ENCODE results near the gene PIKFYVE. TPM values are rescaled to one million over a fixed set of nuclear protein-coding genes. Genes with fewer than 3 reads are reported as not detected.
"Not testable (repeated sequence)": the region's sequence is repeated elsewhere in the genome, so short reads cannot be mapped to it uniquely, and the experiment has no call there.

Gene PIKFYVE
- total RNA-seq, 2 experiments from 2014 or later = 15.1 to 16.1 TPM

GRCh38 chr2:208352644-208353567 lies 86.9 kb downstream of the PIKFYVE start:
- ChIA-PET POLR2A (no interaction called here), CTCF (no interaction called here)

- CTCF ChIA-PET = no interaction called here
- POLR2A ChIA-PET = no interaction called here
These were observed 88.9 kb downstream of the PIKFYVE start for GRCh38 chr2:208354964-208355381.

DNA sequence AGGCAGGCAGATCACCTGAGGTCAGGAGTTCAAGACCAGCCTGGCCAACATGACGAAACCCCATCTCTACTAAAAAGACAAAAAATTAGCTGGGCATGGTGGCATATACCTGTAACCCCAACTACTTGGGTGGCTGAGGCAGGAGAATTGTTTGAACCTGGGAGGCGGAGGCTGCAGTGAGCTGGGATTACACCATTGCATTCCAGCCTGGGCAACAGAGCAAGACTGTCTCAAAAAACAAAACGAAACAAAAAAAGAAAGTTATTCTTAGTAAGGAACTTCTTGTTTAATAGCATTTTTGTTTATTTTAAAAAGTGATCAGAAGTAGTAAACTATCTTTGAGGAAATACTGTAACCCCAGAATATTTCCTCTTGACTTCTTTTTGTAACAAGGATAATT lies 90.4 kb downstream of the PIKFYVE start:
- CTCF ChIA-PET, POLR2A ChIA-PET: not testable (repeated sequence)

DNA sequence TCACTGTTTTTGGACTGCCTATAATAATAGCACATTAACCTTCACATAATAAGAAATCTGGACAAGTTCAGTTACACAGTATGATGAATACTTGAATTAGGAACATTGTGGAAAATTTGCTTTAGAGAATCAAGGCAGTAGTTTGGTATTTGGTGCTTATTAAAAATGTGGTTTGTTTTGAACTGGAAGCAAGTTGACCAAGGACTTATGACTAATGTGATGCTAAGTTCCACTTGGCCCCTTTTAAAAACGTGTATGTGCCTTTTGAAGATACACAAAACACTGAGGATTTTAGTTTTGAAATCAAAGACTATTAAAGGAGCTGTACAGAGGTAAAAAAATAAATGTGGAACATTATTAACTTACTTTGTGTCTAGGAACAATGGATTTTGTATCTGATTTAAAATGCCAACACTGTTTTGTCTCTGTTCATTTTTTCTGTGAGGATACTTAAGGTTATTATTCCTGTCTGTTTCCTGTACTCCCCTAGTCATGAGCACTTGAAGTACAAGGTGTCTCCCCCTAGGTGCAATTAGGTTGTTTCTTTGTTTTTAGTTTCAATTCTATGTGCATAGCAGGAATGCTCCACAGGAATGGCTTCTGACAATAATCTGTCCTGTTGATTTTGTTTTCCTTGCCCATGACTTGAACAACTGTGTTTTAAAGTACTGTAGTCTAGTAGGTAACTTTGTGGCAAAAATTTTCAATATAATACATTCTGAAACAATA lies 91.0 kb downstream of the PIKFYVE start:
- ChIA-PET CTCF (no interaction called here), POLR2A (no interaction called here)

DNA sequence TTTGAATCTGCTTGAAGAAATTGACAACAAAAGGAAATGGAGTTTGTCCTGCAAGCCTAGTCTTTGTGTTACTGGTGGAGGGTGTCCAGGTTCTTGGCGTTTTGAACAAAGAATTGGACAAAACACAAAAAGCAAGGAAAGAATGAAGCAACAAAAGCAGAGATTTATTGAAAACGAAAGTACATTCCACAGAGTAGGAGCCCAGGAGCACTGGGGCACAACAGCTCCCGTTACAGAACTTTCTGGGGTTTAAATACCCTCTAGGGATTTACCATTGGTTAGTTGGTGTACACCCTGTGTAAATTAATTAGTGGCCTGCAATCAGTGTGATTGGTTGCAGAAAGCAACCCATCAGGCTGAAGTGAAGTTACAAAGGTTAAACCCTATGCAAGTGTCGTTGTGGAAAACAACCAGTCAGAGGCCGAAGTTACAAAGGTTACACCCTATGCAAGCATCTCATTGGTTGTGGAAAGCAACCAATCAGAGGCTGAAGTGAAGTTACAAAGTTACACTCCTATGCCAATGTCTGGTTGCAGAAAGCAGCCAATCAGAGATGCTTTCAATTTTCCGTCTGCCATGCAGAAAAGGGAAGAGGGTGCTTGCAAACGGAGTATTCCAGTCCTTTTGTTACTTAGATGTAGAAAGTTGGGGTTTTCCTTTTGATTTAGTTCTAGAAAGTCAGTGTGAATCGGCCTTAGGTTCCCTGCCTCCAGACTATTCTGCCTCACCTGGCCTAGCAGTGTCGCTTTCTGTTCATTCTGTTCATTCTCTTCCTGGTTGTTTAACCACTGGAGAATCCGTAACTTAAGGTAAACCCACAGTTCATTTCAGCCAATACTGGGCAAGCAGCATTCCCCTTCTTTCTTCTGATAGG lies 92.9 kb downstream of the PIKFYVE start:
- POLR2A ChIA-PET = no interaction called here
- CTCF ChIA-PET = no interaction called here

GRCh38 chr2:208359632-208359986 lies 93.6 kb downstream of the PIKFYVE start:
- POLR2A ChIA-PET = no interaction called here
- CTCF ChIA-PET = no interaction called here

DNA sequence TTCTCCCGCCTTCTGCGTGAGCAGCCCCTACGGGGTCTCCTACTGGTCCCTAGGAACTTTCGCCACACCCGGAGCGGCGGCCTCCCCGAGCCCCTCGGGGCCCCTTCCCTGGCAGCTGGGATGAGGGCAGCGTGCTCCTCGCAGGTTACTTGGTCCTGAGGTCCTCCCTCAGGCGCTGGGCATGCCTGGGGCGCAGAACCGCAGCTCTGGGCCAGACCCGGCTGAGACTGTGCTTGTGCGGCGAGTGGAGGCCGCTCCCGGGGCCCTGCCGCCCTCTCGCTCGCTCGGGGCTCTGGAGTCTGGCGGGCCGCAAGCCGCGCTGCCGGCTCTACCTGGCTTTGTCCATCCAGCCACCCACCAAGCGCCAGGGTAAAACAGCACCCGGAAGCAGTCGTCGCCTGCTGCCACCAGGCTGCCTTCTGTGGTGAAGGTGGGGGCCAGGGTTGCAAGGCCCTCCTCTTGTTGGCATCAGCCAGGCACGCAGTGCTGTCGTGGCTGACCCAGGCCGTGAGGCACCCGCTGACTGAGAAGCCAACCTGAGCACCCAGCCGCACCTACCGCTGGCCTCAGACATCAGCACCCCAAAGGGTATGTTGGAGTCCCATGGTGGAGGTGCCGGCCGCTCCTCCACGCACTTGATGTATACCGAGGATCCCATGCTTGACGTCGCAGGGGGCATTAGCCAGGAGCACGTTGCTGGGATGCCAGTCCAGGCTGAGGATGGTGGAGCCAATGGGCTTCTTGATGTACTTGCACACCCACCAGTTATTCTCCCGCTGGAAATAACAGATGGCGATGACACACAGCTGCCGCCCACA lies 94.4 kb downstream of the PIKFYVE start:
- POLR2A ChIA-PET = no interaction called here
- CTCF ChIA-PET = no interaction called here

- ChIA-PET POLR2A (no interaction called here), CTCF (no interaction called here)
These were observed 95.0 kb downstream of the PIKFYVE start for GRCh38 chr2:208361077-208361441.

DNA sequence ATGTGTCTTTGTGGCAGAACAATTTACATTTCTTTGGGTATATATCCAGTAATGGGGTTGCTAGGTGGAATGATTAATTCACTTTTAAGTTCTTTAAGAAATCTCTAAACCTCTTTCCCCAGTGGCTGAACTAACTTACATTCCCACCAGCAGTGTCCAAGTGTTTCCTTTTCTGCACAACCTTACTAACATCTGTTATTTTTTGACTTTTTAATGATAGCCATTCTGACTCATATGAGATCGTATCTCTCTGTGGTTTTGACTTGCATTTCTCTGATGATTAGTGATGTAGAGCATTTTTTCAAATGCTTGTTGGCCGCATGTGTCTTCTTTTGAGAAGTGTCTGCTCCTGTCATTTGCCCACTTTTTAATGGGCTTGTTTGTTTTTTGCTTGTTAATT lies 97.4 kb downstream of the PIKFYVE start:
- ChIA-PET POLR2A (no interaction called here), CTCF (no interaction called here)

DNA sequence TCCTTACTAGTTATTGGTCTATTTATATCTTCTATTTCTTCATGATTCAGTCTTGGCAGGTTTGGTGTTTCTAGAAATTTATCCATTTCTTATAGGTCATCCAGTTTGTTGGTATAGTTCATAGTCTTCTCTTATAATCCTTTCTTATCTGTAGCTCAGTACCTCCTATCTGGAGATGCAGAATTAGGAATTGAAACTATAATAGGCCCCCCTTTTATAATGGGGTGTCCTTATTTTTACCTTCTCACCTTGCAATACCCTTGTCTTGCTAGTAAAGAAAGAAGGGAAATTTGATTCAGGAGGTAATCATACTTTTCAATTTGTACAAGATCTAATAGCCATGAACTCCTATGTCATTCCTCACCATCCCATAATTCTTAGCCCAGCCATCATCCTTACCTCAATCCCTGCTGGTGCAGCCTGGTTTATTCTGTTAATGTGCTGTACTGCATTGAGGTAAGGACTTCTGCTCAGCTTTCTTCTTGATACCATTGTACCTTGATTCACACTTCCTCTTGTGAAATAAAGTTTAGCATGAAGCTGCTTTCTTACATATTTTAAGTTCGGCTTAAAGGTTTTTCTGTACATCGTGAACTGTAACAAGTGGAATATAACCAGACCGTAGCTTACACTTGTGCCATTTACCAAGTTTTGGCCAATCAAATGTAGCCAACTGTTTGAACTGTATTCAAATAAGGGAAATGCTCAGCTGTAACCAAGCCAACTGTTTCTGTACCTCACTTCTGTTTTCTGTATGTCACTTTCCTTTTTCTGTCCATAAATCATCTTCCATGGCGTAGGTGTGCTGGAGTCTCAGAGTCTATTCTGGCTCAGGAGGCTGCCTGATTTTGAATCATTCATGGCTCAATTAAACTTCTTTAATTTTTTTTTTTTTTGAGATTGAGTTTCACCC lies 100.4 kb downstream of the PIKFYVE start:
- CTCF ChIA-PET = interaction anchor here (1.1 kb wide), 1 partner anchor 29 kb away, joined by 3 read pairs; no protein-coding TSS in a partner anchor
- POLR2A ChIA-PET = no interaction called here

DNA sequence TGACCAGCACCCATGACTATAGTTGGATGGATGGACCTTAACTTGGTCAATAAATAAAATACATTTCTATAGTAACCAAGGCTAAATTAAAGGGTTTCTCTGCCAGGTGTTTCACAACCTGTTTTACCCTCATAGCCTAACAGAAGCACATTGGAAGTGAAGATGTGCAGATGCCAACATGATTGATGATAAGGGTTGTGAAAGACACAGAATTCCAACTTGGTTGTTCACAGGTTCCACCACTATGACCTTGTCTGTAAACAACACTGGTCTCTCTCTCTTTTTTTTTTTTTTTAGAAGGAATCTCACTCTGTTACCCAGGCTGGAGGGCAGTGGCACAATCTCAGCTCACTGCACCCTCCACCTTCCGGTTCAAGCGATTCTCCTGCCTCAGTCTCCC lies 103.0 kb downstream of the PIKFYVE start:
- ChIA-PET CTCF (no interaction called here), POLR2A (no interaction called here)

DNA sequence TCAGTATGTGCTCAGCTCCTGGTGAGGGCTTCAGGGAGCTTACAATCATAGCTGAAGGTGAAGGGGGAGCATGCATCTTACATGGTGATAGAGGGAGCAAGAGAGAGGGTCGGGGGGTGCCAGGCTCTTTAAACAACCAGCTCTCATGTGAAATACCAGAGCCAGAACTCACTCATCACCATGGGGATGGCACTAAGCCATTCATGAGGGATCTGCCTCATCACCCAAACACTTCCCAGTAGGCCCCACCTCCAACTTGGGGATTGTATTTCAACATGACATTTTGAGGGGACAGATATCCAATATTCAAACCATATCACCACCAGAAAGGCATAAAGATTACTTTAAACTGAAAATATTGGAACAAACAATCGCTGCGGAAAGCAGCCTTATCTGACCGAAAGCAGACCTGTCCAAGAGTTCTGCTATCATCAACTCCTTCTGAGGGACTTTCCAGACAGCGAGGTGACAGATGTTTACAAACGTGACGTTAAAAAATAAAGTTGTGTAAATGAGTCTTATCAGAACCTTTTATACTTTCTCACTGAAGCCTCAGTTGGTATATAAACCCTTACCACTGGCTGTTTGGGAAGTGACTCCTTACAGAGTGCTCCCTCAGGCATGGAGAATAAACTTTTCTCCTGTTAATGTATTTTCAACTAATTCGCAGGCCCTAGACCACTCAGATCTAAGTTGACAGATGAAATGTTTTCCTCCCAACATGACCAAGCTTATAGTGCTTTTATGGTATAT lies 105.0 kb downstream of the PIKFYVE start:
- CTCF ChIA-PET = no interaction called here
- POLR2A ChIA-PET = no interaction called here

DNA sequence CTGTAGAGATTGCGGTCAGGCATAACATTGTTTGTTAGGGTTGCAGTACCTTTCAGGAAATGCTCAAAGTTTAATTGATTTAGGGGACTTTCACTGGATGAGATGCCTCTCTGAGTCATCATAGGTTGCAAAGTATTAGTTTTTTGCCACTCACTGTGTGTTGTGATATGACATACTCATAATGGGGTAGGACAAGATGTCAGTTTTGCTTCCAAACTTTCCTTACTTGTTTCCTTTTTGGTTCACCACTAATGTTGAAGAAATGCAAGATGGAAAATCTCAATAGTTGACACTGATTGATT lies 105.5 kb downstream of the PIKFYVE start:
- ChIA-PET CTCF (no interaction called here), POLR2A (no interaction called here)

- CTCF ChIA-PET = interaction anchor here (1.1 kb wide), 1 partner anchor 48 kb away, joined by 3 read pairs; no protein-coding TSS in a partner anchor
- POLR2A ChIA-PET = no interaction called here
These were observed 107.5 kb downstream of the PIKFYVE start for GRCh38 chr2:208373460-208374089.

DNA sequence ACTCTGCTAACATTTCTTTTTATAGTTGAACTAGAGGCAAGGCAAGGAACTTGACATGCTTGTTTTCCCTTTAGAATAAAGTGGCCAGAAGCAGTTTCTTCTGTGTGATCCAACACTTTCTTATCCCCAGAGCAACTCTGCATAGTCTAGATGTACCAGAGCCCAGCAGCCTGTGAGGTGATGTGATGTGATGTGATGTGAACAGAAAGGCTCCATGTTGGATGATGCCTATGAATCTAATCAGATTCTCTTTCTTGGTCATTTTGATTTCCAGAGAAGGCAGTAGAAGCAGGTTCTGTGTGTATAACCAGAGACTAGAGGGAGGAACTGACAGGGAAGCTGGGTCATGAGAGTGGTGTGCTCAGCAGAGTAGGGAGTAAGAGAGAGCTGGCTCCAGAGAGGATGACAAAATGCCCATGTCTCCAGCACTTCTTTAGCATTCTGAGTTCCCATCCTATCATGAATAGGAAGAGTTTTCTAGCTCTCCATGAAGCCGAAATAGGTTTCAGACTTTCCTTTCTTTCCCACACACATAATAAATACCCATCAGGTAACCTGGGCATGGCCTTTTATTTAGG lies 109.5 kb downstream of the PIKFYVE start:
- ChIA-PET POLR2A (no interaction called here), CTCF (no interaction called here)

DNA sequence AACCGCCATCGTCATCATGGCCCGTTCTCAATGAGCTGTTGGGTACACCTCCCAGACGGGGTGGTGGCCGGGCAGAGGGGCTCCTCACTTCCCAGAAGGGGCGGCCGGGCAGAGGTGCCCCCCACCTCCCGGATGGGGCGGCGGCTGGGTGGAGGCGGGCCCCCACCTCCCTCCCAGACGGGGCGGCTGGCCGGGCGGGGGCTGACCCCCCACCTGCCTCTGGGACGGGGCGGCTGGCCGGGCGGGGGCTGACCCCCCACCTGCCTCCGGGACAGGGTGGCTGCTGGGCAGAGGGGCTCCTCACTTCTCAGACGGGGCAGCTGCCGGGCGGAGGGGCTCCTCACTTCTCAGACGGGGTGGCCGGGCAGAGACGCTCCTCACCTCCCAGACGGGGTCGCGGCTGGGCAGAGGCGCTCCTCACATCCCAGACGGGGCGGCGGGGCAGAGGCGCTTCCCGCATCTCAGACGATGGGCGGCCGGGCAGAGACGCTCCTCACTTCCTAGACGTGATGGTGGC lies 111.3 kb downstream of the PIKFYVE start:
- POLR2A ChIA-PET, CTCF ChIA-PET: not testable (repeated sequence)

GRCh38 chr2:208379192-208379591 lies 113.1 kb downstream of the PIKFYVE start:
- POLR2A ChIA-PET = no interaction called here
- CTCF ChIA-PET = interaction anchor here (1.1 kb wide), 1 partner anchor 10 kb away, joined by 3 read pairs; no protein-coding TSS in a partner anchor

Data from activated CD8-positive, alpha-beta memory T cell treated with anti-CD3 and anti-CD28 coated beads for 36 hours (primary cell).